ENCODE measurements around the gene ADAMTS16.

- no peak for TF ChIP-seq EZH2 (IDR thresholded peaks at IDR 0.05; ENCODE audit: insufficient read depth, poor library complexity, severe bottlenecking)
- no peak for TF ChIP-seq EZH2phosphoT487 (IDR thresholded peaks at IDR 0.05; ENCODE audit: insufficient read depth, low read depth)
Measured at GRCh38 chr5:5278201-5278814, 138.2 kb downstream of the ADAMTS16 start.
